Left hindlimb (tissue), 1 donor: ENCODE results near the gene UBASH3A.

Experiments
- DNase-seq: peaks from one replicate; pipeline ENCODE4 v3.0.0-alpha.2; 2018

Gene UBASH3A

GRCh38 chr21:42413093-42413492, 9.4 kb downstream of the UBASH3A start:
- no peak for DNase-seq

- DNase-seq: no peak
These were observed 9.8 kb downstream of the UBASH3A start for GRCh38 chr21:42413500-42413899.

GRCh38 chr21:42414066-42414465, 10.4 kb downstream of the UBASH3A start:
- DNase-seq: no peak

GRCh38 chr21:42414553-42414927, 10.8 kb downstream of the UBASH3A start:
- no peak for DNase-seq

- DNase-seq: no peak
These were observed 11.4 kb downstream of the UBASH3A start for GRCh38 chr21:42414928-42415769.

- no peak for DNase-seq
These were observed 13.8 kb downstream of the UBASH3A start for GRCh38 chr21:42417533-42417932.

- no peak for DNase-seq
These were observed 15.2 kb downstream of the UBASH3A start for GRCh38 chr21:42418886-42419285.

GRCh38 chr21:42419845-42420244, 16.1 kb downstream of the UBASH3A start:
- DNase-seq: no peak

- DNase-seq: no peak
These were observed 17.5 kb downstream of the UBASH3A start for GRCh38 chr21:42421018-42421793.

- DNase-seq: no peak
These were observed 19.5 kb downstream of the UBASH3A start for GRCh38 chr21:42423197-42423675.

- no peak for DNase-seq
These were observed 20.0 kb downstream of the UBASH3A start for GRCh38 chr21:42423685-42424084.

GRCh38 chr21:42424914-42425541, 21.3 kb downstream of the UBASH3A start:
- no peak for DNase-seq

- no peak for DNase-seq
These were observed 21.9 kb downstream of the UBASH3A start for GRCh38 chr21:42425591-42425990.

- DNase-seq: no peak
These were observed 22.7 kb downstream of the UBASH3A start for GRCh38 chr21:42426424-42426823.

GRCh38 chr21:42426876-42427480, 23.3 kb downstream of the UBASH3A start:
- DNase-seq: no peak

GRCh38 chr21:42427809-42428419, 24.2 kb downstream of the UBASH3A start:
- no peak for DNase-seq

GRCh38 chr21:42429021-42429420, 25.3 kb downstream of the UBASH3A start:
- DNase-seq: no peak

- DNase-seq: no peak
These were observed 26.2 kb downstream of the UBASH3A start for GRCh38 chr21:42429856-42430255.

- DNase-seq: no peak
These were observed 26.8 kb downstream of the UBASH3A start for GRCh38 chr21:42430521-42430920.

- no peak for DNase-seq
These were observed 27.5 kb downstream of the UBASH3A start for GRCh38 chr21:42431196-42431595.

GRCh38 chr21:42432695-42433094, 29.0 kb downstream of the UBASH3A start:
- DNase-seq: no peak

GRCh38 chr21:42433946-42434551, 30.3 kb downstream of the UBASH3A start:
- no peak for DNase-seq
